ENCODE data around the gene ABHD12.

GRCh38 chr20:25302596-25302995 is 88.0 kb downstream of the ABHD12 start:
- TF ChIP-seq CTCF (conservative IDR thresholded peaks at IDR 0.05; ENCODE audit: low read depth, low read length) (no peak), EZH2 (IDR thresholded peaks at IDR 0.05; ENCODE audit: low read length, unreplicated experiment) (no peak)

Data from PC-3 (cell line).